Activated naive CD4-positive, alpha-beta T cell treated with anti-CD3 and anti-CD28 coated beads, Interleukin-2, amount 50 U/mL, for 72 hours (primary cell): ENCODE results near the gene ASTL. TPM values are rescaled to one million over a fixed set of nuclear protein-coding genes. Genes with fewer than 3 reads are reported as not detected.
A peak's percentile ranks its signal among the peaks of the same experiment; 100 is the strongest.
"Not testable (repeated sequence)": the region's sequence is repeated elsewhere in the genome, so short reads cannot be mapped to it uniquely, and the experiment has no call there.

ENCODE experiments used
- ATAC-seq, 2 donors: fragments of 150-1000 bp; cut with Tn5 transposase; 2 replicates each; pipeline ENCODE4 v1.10.0; 2021; ENCODE audit warnings: mild to moderate bottlenecking in 2 of 2, moderate library complexity in 2 of 2
- DNase-seq, 2 donors: peaks; one replicate each; pipeline ENCODE4 v3.0.0; 2021 to 2022; ENCODE audit warnings: low spot score in 2 of 2
- H3K27ac Mint-ChIP-seq, 2 donors: one replicate each; pipeline ENCODE4 v1.8.0; 2022; ENCODE audit warnings: mild to moderate bottlenecking in 2 of 2, mixed read lengths in 2 of 2
- H3K36me3 Mint-ChIP-seq, 2 donors: one replicate each; pipeline ENCODE4 v1.8.0; 2022; ENCODE audit warnings: mixed read lengths in 2 of 2
- H3K9me3 Mint-ChIP-seq, 2 donors: one replicate each; pipeline ENCODE4 v1.8.0; 2022; ENCODE audit warnings: mixed read lengths in 2 of 2
- total RNA-seq, 2 donors: library from RNA; stranded (reverse); gene quantifications; one replicate each; pipeline ENCODE4 v1.2.3, GENCODE V29; 2022

The ASTL gene
- total RNA-seq, 2 donors from 2014 or later: 0.82 to 3.4 TPM

GRCh38 chr2:96091141-96091710 lies 47.1 kb downstream of the ASTL start:
- Mint-ChIP-seq H3K9me3 (no peaks in the 10 kb centered on the region), H3K36me3 (no peaks in the 10 kb centered on the region), H3K27ac (no peak overlapping the region)
- ATAC-seq: no peak
- peak in 1 of 2 donors; percentile 40 for DNase-seq

- ATAC-seq (no peak), DNase-seq (no peak)
- Mint-ChIP-seq H3K36me3 (no peaks in the 10 kb centered on the region), H3K9me3 (no peaks in the 10 kb centered on the region), H3K27ac (no peak overlapping the region)
These were observed 47.9 kb downstream of the ASTL start for GRCh38 chr2:96090196-96090926.

- no peak for ATAC-seq
- no peak overlapping the region for H3K27ac Mint-ChIP-seq
- no peaks in the 10 kb centered on the region for H3K9me3 Mint-ChIP-seq
- peak in 1 of 2 donors; percentile 47 for DNase-seq
- no peaks in the 10 kb centered on the region for H3K36me3 Mint-ChIP-seq
These were observed 48.7 kb downstream of the ASTL start for GRCh38 chr2:96089356-96090195.

GRCh38 chr2:96088340-96089335 lies 49.7 kb downstream of the ASTL start:
- ATAC-seq (no peak), DNase-seq (no peak)
- H3K27ac Mint-ChIP-seq: no peak overlapping the region
- no peaks in the 10 kb centered on the region for H3K36me3 Mint-ChIP-seq
- no peaks in the 10 kb centered on the region for H3K9me3 Mint-ChIP-seq

GRCh38 chr2:96087130-96087529 lies 51.2 kb downstream of the ASTL start:
- no peaks in the 10 kb centered on the region for H3K36me3 Mint-ChIP-seq
- DNase-seq (no peak), ATAC-seq (no peak)
- H3K27ac Mint-ChIP-seq: no peak overlapping the region
- no peaks in the 10 kb centered on the region for H3K9me3 Mint-ChIP-seq

GRCh38 chr2:96085541-96086355 lies 52.6 kb downstream of the ASTL start:
- Mint-ChIP-seq H3K27ac (no peak overlapping the region), H3K9me3 (no peaks in the 10 kb centered on the region), H3K36me3 (no peaks in the 10 kb centered on the region)
- ATAC-seq: no peak
- DNase-seq: peak in 1 of 2 donors; percentile 44

GRCh38 chr2:96084858-96085518 lies 53.3 kb downstream of the ASTL start:
- not testable (repeated sequence) for ATAC-seq, H3K9me3 Mint-ChIP-seq, H3K27ac Mint-ChIP-seq, H3K36me3 Mint-ChIP-seq
- DNase-seq: peak in 1 of 2 donors; percentile 37

GRCh38 chr2:96083989-96084857 lies 54.1 kb downstream of the ASTL start:
- peak in 1 of 2 donors; percentile 41 for DNase-seq
- Mint-ChIP-seq H3K27ac (no peak overlapping the region), H3K36me3 (no peaks in the 10 kb centered on the region), H3K9me3 (no peaks in the 10 kb centered on the region)
- ATAC-seq: no peak

GRCh38 chr2:96083064-96083939 lies 55.0 kb downstream of the ASTL start:
- no peak for ATAC-seq
- Mint-ChIP-seq H3K27ac (no peak overlapping the region), H3K9me3 (no peaks in the 10 kb centered on the region), H3K36me3 (no peaks in the 10 kb centered on the region)
- peak in 1 of 2 donors; percentile 52 for DNase-seq

- Mint-ChIP-seq H3K9me3 (no peaks in the 10 kb centered on the region), H3K27ac (no peak overlapping the region), H3K36me3 (no peaks in the 10 kb centered on the region)
- DNase-seq (peak in 1 of 2 donors; percentile 30), ATAC-seq (no peak)
These were observed 55.9 kb downstream of the ASTL start for GRCh38 chr2:96082211-96083063.

- no peak for DNase-seq
- no peak overlapping the region for H3K27ac Mint-ChIP-seq
- no peaks in the 10 kb centered on the region for H3K36me3 Mint-ChIP-seq
- ATAC-seq: no peak
- H3K9me3 Mint-ChIP-seq: peaks cover 2 to 3% of the 10 kb centered on the region in 2 donors
These were observed 57.3 kb downstream of the ASTL start for GRCh38 chr2:96081042-96081441.

GRCh38 chr2:96075199-96075771 lies 63.0 kb downstream of the ASTL start:
- H3K9me3 Mint-ChIP-seq: peaks cover 14 to 16% of the 10 kb centered on the region in 2 donors
- H3K36me3 Mint-ChIP-seq: no peaks in the 10 kb centered on the region
- H3K27ac Mint-ChIP-seq: no peak overlapping the region
- ATAC-seq (no peak), DNase-seq (no peak)
